ENCODE data around the gene MLNR.

- TF ChIP-seq, protein P1, sequence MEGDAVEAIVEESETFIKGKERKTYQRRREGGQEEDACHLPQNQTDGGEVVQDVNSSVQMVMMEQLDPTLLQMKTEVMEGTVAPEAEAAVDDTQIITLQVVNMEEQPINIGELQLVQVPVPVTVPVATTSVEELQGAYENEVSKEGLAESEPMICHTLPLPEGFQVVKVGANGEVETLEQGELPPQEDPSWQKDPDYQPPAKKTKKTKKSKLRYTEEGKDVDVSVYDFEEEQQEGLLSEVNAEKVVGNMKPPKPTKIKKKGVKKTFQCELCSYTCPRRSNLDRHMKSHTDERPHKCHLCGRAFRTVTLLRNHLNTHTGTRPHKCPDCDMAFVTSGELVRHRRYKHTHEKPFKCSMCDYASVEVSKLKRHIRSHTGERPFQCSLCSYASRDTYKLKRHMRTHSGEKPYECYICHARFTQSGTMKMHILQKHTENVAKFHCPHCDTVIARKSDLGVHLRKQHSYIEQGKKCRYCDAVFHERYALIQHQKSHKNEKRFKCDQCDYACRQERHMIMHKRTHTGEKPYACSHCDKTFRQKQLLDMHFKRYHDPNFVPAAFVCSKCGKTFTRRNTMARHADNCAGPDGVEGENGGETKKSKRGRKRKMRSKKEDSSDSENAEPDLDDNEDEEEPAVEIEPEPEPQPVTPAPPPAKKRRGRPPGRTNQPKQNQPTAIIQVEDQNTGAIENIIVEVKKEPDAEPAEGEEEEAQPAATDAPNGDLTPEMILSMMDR (conservative IDR thresholded peaks at IDR 0.05) = no peak
- TF ChIP-seq ZFX (IDR thresholded peaks at IDR 0.05) = no peak
Measured at GRCh38 chr13:49259586-49259985, 39.4 kb downstream of the MLNR start.
